OCI-M1 (cell line): Measurements from ENCODE around the gene BICD1.

Source experiments
- DNase-seq: peaks from one replicate; lab custom pipeline; 2025; lab: John Stamatoyannopoulos, UW

The BICD1 gene

GRCh38 chr12:32281098-32281497 lies 174.5 kb downstream of the BICD1 start:
- DNase-seq: no peak

- DNase-seq: no peak
These were observed 177.9 kb downstream of the BICD1 start for GRCh38 chr12:32284561-32284960.

GRCh38 chr12:32285021-32285420 lies 178.4 kb downstream of the BICD1 start:
- no peak for DNase-seq

GRCh38 chr12:32285489-32285888 lies 178.8 kb downstream of the BICD1 start:
- no peak for DNase-seq

- DNase-seq: peak; percentile 51
These were observed 183.8 kb downstream of the BICD1 start for GRCh38 chr12:32290411-32290810.

- no peak for DNase-seq
These were observed 185.5 kb downstream of the BICD1 start for GRCh38 chr12:32292151-32292550.

GRCh38 chr12:32293808-32294419 lies 187.3 kb downstream of the BICD1 start:
- no peak for DNase-seq

GRCh38 chr12:32296567-32296966 lies 189.9 kb downstream of the BICD1 start:
- DNase-seq: no peak

- no peak for DNase-seq
These were observed 192.3 kb downstream of the BICD1 start for GRCh38 chr12:32298917-32299316.

- DNase-seq: no peak
These were observed 194.6 kb downstream of the BICD1 start for GRCh38 chr12:32301216-32301615.

- DNase-seq: peak; percentile 75
These were observed 195.8 kb downstream of the BICD1 start for GRCh38 chr12:32302218-32303173.

GRCh38 chr12:32303174-32303549 lies 196.5 kb downstream of the BICD1 start:
- DNase-seq: no peak

GRCh38 chr12:32305163-32305562 lies 198.5 kb downstream of the BICD1 start:
- DNase-seq: peak; percentile 68

- DNase-seq: no peak
These were observed 200.7 kb downstream of the BICD1 start for GRCh38 chr12:32307326-32307725.

GRCh38 chr12:32309811-32310736 lies 203.4 kb downstream of the BICD1 start:
- DNase-seq: no peak

- DNase-seq: peak; percentile 79
These were observed 205.5 kb downstream of the BICD1 start for GRCh38 chr12:32312049-32312670.

GRCh38 chr12:32322354-32322753 lies 215.7 kb downstream of the BICD1 start:
- no peak for DNase-seq

GRCh38 chr12:32331133-32331532 lies 224.5 kb downstream of the BICD1 start:
- no peak for DNase-seq

GRCh38 chr12:32332446-32332845 lies 225.8 kb downstream of the BICD1 start:
- no peak for DNase-seq

- DNase-seq: no peak
These were observed 227.7 kb downstream of the BICD1 start for GRCh38 chr12:32334371-32334777.

- DNase-seq: no peak
These were observed 229.6 kb downstream of the BICD1 start for GRCh38 chr12:32336261-32336660.

- DNase-seq: no peak
These were observed 236.8 kb downstream of the BICD1 start for GRCh38 chr12:32343496-32343895.
